CD4-positive, alpha-beta T cell treated with Interleukin-15 for 4 hours (primary cell): ENCODE data around the gene TXNDC8.
"Not testable (repeated sequence)": the region's sequence is repeated elsewhere in the genome, so short reads cannot be mapped to it uniquely, and the experiment has no call there.

ENCODE experiments used
- DNase-seq: peaks from one replicate; pipeline ENCODE4 v3.0.0-alpha.2; 2020; ENCODE audit warnings: low spot score

The TXNDC8 gene

DNA sequence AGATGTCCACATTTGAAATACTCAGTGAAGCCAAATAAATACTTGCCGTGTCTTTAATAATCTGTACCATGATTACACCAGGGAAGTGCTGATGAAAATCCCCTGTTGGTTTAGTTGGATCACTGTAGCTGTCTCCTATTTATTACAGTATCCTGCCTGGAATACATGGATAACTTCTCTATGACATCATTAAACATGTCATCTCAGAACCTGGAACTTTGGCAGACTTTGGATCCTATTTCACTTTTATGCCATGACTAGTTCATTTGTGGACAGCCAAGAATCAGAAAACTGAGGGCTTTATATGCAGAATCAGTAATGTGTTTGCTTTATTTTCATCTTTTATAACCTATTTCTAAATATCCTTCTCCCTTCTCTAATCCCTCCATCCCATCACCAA lies at the start of gene TXNDC8:
Gene TXNDC8 (minus strand): TSS at position 137 of the 400 bp plus-strand sequence.
- DNase-seq: no peak

DNA sequence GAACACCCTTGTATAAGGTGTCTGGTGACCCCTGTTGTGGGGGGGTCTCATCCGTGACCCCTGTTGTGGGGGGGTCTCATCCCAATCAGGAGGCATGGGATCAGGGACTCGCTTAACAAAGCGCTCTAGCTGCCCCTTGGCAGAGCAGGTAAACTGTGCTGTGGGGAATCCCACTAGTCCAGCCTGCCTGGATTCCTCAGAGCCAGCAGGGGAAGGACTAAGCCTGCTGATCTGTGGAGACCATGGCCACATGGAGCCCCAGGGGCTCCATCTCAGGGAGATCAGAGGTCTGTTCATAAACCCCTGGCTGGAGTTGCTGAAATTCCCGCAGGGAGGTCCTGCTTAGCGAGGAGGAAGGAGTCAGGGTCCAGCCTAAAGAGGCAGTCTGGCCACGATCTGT lies 45.8 kb upstream of the TXNDC8 start:
- DNase-seq: no peak

DNA sequence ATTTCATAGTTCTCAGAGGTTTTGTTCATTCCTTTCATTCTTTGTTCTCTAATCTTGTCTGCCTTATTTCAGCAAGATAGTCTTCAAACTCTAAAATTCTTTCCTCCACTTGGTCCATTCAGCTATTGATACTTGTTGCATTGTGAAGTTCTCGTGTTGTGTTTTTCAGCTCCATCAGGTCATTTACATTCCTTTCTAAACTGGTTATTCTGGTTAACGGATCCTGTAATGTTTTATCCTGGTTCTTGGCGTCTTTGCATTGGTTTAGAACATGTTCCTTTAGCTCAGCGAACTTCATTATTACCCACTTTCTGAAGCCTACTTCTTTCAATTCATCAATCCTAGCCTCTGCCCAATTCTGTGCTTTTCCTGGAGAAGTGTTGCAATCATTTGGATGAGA lies 45.1 kb upstream of the TXNDC8 start:
- no peak for DNase-seq

DNA sequence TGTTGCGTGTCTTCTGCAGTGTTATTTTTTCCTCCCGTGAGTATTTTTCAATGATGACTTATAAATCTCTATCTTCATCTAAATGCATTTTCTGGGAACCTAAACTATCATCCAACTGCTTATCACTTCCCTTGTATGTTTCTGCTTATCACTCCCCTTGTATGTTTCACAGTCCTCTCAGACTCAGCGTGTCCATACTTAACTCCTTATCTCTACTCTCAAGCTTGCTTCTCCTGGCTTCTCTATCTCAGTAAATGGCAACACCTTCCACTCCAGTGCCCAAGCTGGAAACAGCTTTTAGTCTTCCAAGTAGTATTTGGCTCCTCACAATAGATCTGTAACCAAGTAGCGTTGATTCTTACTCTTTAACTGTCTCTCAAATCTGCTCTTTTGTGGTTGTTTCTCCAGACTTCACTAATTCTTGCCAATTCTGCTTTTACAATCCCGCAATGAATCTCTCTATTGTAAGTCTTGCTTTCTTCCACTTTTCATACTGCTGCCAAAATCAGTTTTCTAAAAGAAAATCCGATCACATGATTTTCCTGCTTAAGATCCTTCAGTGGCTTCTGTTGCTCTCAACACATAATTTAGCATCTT lies 33.8 kb upstream of the TXNDC8 start:
- no peak for DNase-seq

DNA sequence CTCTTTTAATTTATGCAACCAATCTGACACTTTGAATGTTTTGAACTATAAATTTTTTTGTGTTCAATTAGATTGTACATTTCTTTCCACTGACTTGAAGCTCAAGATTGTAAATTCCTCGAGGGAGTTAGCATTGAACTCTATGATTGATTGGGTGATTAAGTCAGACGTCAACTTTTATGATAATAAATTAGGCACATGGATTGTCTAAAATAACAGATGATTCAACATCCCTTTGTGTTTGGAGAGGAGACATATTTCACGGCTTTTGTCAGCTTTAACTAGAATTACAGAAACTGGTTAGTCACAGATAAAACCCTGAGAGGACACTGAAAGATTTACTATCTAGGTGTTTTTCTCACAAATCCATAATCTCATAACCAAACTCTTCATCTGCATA lies 32.7 kb upstream of the TXNDC8 start:
- no peak for DNase-seq

DNA sequence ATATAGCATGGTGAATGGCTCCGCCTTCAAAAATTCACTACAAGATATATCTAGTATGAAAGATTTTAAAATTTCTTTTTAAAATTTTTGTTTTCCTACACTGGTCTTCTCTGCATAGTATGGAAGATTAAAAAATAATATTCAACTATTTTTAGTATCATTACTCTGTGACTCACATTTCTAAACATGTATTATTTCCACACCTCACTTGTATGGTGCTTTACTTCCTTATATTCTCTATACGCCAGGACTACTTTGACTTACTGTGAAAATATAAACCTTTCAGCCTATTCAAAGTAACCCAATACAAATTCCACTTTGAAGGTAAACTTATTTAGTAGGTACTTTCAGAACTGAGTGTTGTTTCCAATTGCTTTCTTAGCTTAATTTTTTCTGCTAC lies 26.8 kb upstream of the TXNDC8 start:
- no peak for DNase-seq

DNA sequence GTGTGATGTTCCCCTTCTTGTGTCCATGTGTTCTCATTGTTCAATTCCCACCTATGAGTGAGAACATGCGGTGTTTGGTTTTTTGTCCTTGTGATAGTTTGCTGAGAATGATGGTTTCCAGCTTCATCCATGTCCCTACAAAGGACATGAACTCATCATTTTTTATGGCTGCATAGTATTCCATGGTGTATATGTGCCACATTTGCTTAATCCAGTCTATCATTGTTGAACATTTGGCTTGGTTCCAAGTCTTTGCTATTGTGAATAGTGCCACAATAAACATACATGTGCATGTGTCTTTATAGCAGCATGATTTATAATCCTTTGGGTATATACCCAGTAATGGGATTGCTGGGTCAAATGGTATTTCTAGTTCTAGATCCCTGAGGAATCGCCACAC lies 21.3 kb upstream of the TXNDC8 start:
- DNase-seq: not testable (repeated sequence)

DNA sequence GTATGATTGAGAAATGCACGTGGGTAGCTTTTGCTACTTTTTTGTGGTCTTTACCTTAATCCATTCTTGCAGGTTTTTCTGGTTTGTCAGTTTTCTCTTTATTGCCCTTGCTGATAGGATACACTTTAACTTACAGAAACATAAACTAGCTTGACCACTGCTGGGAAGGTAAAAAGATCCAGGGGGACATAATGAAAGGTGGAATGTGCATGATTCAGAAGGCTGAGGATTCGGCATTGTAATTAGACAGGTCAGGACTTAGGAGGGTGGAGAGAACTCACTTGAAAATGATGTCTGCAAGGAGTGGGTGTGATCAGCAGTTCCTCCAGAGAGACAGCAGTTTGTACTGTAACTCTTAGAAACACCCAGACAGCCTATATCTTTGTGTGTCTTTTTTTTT lies 19.8 kb upstream of the TXNDC8 start:
- no peak for DNase-seq

DNA sequence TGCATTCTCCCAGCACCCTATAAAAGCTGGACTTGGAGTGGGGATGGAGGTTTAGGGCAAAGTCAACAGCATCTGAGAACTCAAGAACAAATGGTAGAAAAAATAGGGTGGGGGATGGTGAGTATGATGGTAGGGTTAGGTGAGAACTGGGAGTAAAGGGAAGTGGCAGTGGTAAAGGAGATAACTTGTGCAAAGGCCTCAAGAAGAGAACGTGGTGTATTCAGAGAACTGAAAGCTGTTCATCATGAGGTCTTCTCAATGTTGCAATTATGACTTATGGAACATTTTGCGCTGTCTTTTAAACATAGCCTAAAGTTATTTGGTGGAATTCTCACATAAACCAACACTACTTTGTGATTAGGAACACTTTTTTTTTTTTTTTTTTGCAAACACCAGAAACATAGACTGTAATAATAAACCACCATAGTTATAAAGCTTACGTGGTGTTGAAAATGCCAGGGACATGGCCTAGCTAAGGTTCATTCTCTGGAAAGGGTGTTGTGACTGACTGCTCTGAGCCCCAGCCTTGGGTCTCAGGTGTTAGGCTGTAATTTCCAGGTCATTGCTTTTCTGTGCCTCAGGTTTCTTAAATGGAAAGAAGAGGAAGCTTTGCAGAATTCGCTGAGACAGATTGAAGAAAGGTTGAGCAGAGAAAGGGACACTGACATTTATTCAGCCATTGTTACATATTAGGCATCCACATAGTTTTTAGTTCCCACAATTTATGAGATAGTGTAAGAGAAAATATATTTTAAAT lies 19.2 kb upstream of the TXNDC8 start:
- no peak for DNase-seq

DNA sequence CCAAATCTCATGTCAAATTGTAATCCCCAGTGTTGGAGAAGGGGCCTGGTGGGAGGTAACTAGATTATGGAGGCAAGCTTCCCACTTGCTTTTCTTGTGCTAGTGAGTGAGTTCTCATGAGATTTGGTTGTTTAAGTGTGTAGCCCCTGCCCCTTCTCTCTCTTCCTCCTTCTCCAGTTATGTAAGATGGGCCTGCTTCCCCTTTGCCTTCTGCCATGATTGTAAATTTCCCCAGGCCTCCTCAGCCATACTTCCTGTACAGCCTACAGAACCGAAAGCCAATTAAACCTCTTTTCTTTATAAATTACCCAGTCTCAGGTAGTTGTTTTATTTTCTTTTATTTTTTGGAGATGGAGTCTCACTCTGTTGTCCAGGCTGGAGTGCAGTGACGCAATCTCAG lies 18.2 kb upstream of the TXNDC8 start:
- no peak for DNase-seq

DNA sequence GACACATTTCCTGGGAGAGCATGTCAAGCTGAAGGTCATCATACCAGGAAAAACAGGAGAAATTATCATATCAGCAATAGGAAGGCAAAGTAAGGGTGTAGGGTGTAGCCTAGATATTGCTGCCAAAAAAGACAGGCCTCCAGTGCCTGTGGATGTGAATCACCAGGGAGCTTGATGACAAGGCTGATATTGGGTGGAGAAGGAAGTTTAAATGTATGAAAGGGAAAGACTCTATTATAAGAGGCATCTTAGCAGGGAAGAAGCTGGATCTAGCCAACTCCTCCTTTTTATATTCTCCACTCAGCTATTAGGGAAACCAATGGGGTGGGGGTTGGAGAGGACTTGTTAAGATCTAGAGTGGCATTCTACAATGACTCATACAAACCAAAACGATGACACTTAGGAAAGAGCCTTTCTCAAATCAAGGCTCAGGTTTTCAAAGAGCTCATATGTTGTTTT lies 13.4 kb upstream of the TXNDC8 start:
- no peak for DNase-seq

DNA sequence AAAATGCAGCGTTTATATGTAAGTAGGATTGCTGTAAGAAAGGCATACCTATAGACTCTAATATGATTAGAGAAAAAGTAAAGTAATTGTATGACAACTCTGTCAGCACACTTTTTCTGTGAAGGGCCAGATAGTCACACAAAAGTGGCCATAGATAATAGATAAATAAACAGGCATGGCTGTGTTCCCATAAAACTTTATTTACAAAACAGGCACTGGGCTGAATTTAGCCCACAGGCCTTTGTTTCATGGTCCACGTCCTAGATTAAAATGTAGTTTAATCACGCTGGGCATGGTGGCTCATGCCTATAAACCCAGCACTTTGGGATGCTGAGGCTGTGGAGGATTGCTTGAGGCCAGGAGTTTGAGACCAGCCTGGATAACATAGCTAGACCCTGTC lies 8.7 kb upstream of the TXNDC8 start:
- DNase-seq: no peak

DNA sequence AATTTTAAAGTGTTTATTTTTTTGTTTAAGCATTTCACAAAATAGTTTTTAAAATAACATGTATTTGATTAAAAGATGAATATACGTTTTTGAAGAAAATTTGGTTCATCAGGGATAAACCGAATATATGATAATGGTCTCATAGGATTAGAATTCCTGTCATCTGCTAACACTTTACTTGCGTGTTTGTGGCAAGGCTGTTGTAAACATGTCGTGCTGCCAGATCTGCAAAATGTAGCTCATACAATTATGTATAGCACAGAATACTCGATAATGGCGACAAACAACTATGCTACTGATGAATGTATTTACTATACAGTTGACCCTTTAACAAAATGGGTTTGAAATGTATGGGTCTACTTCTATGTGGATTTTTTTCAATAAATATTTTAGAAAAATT lies 7.2 kb upstream of the TXNDC8 start:
- no peak for DNase-seq

DNA sequence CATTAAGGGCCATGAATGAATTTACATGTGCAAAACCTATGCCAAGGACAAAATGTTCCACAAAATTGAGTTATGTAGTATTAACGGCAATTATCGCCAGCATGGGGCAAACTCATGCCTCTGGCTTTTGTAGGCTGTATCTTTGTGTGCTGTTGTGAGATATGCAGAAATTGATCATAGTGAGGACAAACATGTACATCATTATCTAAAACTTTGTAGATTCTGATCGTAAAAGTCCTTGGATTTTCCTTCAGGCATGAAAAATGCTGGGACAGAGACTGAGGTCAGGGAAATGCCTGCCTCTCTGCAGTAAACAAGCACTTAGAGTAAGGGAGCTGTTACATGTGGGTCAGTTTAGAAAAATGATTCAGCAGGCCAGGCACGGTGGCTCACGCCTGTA lies 5.9 kb upstream of the TXNDC8 start:
- DNase-seq: no peak

DNA sequence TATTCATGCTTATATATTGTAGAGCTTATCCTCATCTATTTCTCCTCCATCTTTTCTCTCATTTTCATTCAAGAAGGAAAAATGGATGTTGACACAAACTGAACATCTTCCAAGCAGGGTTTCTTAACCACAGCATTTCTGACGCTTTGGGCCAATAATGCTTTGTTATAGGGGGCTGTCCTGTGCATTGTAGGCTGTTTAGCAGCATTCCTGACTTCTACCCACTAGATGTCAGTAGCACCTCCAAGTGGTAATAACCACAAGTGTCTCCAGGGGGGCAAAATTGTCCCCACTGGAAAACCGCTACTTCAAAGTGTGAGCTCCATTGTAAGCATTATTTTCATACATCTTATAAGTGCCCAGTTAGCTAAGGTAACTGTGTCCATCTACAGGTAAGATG lies 2.6 kb upstream of the TXNDC8 start:
- DNase-seq: no peak

DNA sequence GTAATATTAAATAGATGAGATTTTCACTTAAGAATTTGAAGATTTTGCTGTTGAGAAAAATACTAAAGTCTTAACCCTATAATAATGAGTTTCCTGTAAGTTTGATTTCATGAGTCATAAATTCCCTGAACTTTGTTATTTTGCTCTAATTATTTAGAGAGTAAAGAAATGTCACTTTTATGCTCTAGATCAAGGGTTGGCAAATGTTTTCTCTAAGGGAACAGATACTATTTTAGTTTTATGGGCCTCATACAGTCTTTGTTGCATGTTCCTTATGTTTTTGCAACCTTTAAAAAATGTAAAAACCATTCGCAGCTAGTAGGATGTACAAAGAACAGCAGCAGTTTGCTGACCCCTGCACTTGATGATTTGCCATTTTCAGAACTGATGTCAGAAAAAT lies 480 bp upstream of the TXNDC8 start:
- no peak for DNase-seq

DNA sequence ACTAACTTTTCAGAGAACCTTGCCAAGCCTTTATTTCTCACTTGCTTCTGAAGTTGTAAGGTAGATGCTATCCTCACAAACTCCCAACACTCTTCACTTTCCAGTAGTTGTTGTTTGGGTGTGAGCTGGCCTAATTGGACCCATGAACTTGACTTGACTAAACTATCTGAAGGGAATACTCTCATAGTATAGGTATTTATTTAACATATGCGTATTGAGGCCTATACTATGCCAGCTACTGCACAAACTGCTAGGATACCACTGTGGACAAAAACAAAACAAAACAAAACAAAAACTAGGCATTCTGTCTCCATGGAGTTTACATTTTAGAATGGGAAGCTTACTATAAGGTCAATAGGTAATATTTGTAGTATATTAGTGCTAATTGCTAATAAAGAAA lies 1.3 kb downstream of the TXNDC8 start:
- no peak for DNase-seq

DNA sequence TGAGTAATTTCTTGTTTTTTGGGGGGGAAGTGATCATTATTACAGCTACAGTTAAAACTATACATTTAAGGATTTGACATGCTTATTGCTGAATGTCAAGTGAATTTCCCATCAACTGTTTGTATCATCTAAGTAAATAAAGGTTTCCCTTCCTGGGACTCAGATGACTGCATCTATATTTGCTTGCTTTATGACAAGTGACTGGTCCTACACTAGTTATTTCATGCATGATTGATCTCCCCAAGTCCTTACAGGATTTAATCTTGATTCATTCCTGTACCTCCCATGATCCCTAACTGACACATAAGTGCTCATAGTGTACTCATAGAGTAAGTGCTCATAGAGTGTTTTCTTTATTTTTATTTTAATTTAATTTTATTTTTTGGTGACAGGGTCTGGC lies 2.8 kb downstream of the TXNDC8 start:
- no peak for DNase-seq

DNA sequence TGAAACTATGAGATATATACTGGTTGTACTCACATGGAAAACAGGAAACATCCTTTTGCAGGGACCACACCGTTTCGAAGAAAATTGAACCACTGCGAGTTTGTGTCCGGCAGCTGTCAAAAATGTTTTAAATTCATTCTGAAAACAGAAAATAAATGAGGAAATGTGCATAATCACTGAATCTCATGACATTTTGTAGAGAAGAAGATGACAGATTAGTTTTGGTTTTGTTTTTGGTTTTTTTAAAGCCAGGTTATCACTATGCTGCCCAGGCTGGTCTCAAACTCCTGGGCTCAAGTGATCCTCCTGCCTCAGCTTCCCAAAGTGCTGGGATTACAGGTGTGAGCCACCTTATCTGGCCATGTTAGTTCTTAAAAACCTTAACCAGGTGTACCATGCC lies 3.5 kb downstream of the TXNDC8 start:
- no peak for DNase-seq

DNA sequence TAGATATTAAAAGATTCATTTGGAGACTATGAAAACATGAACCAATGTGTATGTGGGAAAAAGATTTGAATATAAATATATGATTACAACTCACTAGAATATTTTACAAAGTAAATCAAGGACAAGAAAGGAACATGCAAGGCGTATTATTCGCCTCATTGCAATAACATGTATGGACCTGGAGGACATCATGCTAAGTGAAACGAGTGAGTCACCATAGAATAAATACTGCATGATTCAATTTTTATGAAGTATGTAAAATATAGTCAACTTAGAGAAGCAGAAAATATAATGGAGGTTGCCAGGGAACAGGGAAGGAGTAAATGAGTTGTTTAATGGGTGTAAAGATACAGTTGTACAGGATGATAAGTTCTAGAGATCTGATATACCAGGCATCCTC lies 4.9 kb downstream of the TXNDC8 start:
- no peak for DNase-seq

DNA sequence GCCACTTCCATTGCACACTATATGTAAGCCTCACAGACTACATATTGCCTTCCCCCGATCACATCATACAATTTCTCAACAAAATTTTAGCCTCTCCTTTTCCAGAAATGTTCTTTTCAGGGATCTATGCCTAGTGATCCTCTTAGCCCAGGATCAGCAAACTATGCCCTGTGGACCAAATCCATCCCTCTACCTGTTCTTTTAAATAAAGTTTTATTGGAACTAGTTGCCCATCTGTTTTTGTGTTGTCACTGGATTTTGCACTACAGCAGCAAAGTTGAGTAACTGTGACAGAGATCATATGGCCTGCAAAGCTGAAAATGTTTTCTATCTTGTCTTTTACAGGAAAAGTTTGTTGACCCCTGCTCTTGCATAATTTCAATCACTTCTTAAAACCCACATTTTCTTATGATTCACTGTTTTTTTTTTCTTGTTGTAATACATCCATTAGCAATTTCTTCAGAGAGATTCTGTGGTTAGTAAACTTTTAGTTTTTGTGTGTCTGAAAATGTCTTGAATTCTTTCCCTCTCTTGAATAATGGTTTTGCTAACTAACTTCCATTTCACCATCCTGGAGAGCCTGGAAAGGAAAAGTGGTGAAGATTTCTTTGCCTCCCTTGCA lies 7.1 kb downstream of the TXNDC8 start:
- no peak for DNase-seq

DNA sequence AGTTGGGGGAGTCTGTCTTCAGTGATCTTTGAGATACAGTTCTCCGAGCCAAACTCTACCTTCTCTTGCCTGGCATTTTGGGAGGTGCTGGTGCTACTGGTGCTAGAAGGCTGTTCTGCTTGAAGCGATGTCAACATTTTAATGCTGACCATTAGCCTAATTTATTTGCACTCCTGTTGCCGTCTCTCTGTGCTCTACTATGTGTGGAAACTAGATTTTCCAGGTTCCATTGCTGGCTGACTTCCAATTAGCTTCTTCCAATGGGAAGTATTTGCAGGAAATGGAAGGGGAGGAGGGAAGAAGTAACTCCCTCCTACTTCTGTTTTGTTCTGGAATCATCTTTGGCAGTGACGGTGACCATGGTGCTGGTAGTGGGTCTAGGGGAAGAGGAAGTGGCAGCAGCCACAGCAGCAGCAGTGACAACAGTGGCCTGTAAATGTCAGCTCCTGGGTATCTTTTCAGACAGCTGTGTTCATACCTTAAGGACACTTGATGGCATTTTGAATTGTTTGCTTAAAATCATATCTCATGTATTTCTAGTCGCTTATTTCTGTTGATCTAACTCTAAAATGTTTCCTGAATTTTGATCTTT lies 7.9 kb downstream of the TXNDC8 start:
- DNase-seq: no peak

DNA sequence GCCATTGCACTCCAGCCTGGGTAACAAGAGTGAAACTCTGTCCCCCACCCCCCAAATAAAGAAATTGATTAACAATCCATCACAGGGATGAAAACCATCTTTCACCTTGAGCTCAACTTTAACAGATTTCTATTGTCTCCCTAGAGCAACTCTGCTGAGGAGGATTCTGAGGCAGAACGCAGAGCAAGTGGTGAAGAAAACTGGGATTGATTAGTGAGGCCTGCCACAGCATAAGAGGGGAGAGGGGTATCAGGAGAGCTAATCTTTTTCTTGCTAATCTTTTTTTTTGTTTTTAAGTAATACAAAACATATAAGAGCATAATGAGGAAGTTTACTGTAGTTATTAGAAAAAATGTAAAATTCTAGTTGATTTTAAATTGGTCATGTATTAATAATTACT lies 8.9 kb downstream of the TXNDC8 start:
- no peak for DNase-seq
